Heart right ventricle (tissue), 16 donors: ENCODE data around the gene RAMP3. TPM values are rescaled to one million over a fixed set of nuclear protein-coding genes. Genes with fewer than 3 reads are reported as not detected.
A peak's percentile ranks its signal among the peaks of the same experiment; 100 is the strongest.

Source experiments
- ATAC-seq, 8 donors: fragments of 200-7000 bp; cut with Tn5 transposase; one replicate each; pipeline ENCODE4 v1.9.1; 2020; ENCODE audit warnings: mild to moderate bottlenecking in 8 of 8, moderate library complexity in 8 of 8, moderate number of reproducible peaks in 1 of 8
- DNase-seq, 2 donors: peaks; one replicate each; pipeline ENCODE4 v3.0.0-alpha.2; 2020
- H3K27ac ChIP-seq, 10 donors: fragments of 200-600 bp; sonication (generic) in 2 of 10; one replicate each; pipeline versions ENCODE4 v1.5.0 to v1.8.0; 2020 to 2022; ENCODE audit warnings: mild to moderate bottlenecking in 3 of 10
- H3K27me3 ChIP-seq, 7 donors: fragments of 200-600 bp; one replicate each; pipeline ENCODE4 v1.8.0; 2021 to 2022; ENCODE audit warnings: mild to moderate bottlenecking in 2 of 7
- H3K36me3 ChIP-seq, 9 donors: fragments of 200-600 bp; sonication (generic) in 1 of 9; one replicate each; pipeline versions ENCODE4 v1.5.0 to v1.8.0; 2020 to 2022; ENCODE audit warnings: mild to moderate bottlenecking in 2 of 9
- H3K4me1 ChIP-seq, 9 donors: fragments of 200-600 bp; sonication (generic) in 1 of 9; one replicate each; pipeline versions ENCODE4 v1.5.0 to v1.8.0; 2020 to 2022; ENCODE audit warnings: mild to moderate bottlenecking in 4 of 9
- H3K4me3 ChIP-seq, 10 donors: fragments of 200-600 bp; sonication (generic) in 2 of 10; one replicate each; pipeline versions ENCODE4 v1.5.0 to v1.8.0; 2020 to 2022; ENCODE audit warnings: mild to moderate bottlenecking in 7 of 10, moderate library complexity in 2 of 10
- H3K9me3 ChIP-seq, 11 donors: fragments of 200-600 bp in 10 of 11; sonication (generic) in 2 of 11; one replicate each; pipeline versions ENCODE4 v1.5.0 to v1.8.0; 2013 to 2022; ENCODE audit warnings: mild to moderate bottlenecking in 2 of 11, control low read depth in 1 of 11, moderate library complexity in 1 of 11
- WGBS, 2 donors: extraction: QIAGEN DNeasy Blood & Tissue Kit; methylation state at CpG; one replicate each; pipeline ENCODE4 v1.1.7; 2013; ENCODE audit warnings: inconsistent platforms in 1 of 2; 5-methylcytosine and 5-hydroxymethylcytosine counted together
- intact Hi-C, 10 donors: fragments of 100-400 bp; cut with DNase I; formaldehyde crosslinking; loops; one replicate each; pipeline versions ENCODE4 v1.11.1 to v1.14.2; 2022
- polyA plus RNA-seq, 2 donors: library from polyadenylated mRNA; stranded (reverse); fragments of 200-250 nt; gene quantifications; one replicate each; pipeline ENCODE4 v1.2.3, GENCODE V29; 2013
- total RNA-seq, 10 donors: library from RNA; stranded (reverse); fragmentation: NEBNext Ultra II Directional in 3 of 10; extraction: Animal tissue kit (Norgen Biotek cat#: 25700) in 3 of 10; gene quantifications; one replicate each; pipeline versions ENCODE4 v1.2.1 to v1.2.4, GENCODE V29; 2021 to 2023
- TF ChIP-seq, protein P1 (sequence below), 9 donors: fragments of 200-600 bp; sonication (generic) in 2 of 9; IDR thresholded peaks; one replicate each; pipeline versions ENCODE4 v1.5.0 to v1.8.0; 2021 to 2022; ENCODE audit warnings: antibody characterized with exemption in 9 of 9, mild to moderate bottlenecking in 5 of 9, moderate library complexity in 1 of 9
- donor health status: Arrhythmogenic right ventricular cardiomyopathy.
- donor health status: ischemic (EF 13 %, LVEDD 7.1; RV severe dilation, severe dysfunction).
- donor health status: healthy with polysubstance abuse.
- donor health status: DM: no; HTN: yes; CAD: no.
- donor health status: DM: no; HTN: no; CAD: no.
- donor health status: ischemic (EF 25% LVEDD 6.9; RV normal size, moderate dysfunction).
- donor health status: ischemic (EF 25% LVEDD 5.7; RV mildly dilated, moderate dysfunction).
- donor health status: healthy.
- donor health status: DM: yes; HTN: yes; CAD: no.
- donor health status: Ischemic cardiomyopathy.
- donor health status: ischemic (EF 35%, LVEDD 5.7; RV mildly dilated, moderate dysfunction).
- donor health status: nonischemic (EF 11% LVEDD 7.7; RV severe dilation, severe dysfunction).
- donor health status: DM: yes; HTN: yes; CAD: no.
- donor health status: PGD.
- donor health status: ischemic (EF 29% LVEDD 5.4; RV normal size, mild dysfunction).
- donor health status: nonischemic (EF 23%, LVEDD 6.1; RV moderate dilation, normal function).

RAMP3 gene
- total and polyA plus RNA-seq, 12 donors = 12.7 to 70.2 (median 29.1) TPM

DNA sequence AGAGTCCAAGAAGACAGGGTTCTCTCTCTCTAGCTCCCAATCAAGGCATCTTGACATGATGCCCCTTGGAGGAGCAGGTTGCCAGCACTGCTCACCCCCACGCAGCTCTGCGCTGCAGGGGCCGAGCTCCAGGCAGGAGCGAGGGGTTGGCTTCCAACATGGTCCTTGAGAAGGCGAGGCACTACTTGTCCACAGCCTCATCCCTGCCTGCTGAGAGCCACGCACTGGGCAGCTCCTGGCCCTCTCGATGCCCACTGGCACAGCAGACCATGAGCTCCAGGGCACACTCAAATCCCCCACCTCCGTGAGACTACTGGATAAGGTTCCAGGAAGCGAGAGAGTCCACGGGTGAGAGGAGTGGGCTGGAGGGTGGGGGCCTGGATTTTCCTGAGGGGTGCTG lies 31.1 kb downstream of the RAMP3 start:
- peak overlapping the region in 3 of 10 donors; percentile 30 to 44 (median 33) for H3K27ac ChIP-seq
- H3K4me1 ChIP-seq = peaks cover 0 to 27% (median 7%) of the 10 kb centered on the region in 9 donors
- intact Hi-C loops = no loop called here
- H3K4me3 ChIP-seq = no peak overlapping the region
- ATAC-seq (peak in 1 of 8 donors; percentile 4), DNase-seq (no peak)
- H3K36me3 ChIP-seq = peaks cover 0 to 32% (median 0%) of the 10 kb centered on the region in 9 donors
- H3K27me3 ChIP-seq = no peaks in the 10 kb centered on the region
- WGBS, 2 donors = 87 to 91% methylated on average over 10 of the region's 10 CpGs
- TF ChIP-seq, protein P1, sequence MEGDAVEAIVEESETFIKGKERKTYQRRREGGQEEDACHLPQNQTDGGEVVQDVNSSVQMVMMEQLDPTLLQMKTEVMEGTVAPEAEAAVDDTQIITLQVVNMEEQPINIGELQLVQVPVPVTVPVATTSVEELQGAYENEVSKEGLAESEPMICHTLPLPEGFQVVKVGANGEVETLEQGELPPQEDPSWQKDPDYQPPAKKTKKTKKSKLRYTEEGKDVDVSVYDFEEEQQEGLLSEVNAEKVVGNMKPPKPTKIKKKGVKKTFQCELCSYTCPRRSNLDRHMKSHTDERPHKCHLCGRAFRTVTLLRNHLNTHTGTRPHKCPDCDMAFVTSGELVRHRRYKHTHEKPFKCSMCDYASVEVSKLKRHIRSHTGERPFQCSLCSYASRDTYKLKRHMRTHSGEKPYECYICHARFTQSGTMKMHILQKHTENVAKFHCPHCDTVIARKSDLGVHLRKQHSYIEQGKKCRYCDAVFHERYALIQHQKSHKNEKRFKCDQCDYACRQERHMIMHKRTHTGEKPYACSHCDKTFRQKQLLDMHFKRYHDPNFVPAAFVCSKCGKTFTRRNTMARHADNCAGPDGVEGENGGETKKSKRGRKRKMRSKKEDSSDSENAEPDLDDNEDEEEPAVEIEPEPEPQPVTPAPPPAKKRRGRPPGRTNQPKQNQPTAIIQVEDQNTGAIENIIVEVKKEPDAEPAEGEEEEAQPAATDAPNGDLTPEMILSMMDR (IDR thresholded peaks at IDR 0.05) = no peak
- peaks cover 0 to 6% (median 0%) of the 10 kb centered on the region in 11 donors for H3K9me3 ChIP-seq

DNA sequence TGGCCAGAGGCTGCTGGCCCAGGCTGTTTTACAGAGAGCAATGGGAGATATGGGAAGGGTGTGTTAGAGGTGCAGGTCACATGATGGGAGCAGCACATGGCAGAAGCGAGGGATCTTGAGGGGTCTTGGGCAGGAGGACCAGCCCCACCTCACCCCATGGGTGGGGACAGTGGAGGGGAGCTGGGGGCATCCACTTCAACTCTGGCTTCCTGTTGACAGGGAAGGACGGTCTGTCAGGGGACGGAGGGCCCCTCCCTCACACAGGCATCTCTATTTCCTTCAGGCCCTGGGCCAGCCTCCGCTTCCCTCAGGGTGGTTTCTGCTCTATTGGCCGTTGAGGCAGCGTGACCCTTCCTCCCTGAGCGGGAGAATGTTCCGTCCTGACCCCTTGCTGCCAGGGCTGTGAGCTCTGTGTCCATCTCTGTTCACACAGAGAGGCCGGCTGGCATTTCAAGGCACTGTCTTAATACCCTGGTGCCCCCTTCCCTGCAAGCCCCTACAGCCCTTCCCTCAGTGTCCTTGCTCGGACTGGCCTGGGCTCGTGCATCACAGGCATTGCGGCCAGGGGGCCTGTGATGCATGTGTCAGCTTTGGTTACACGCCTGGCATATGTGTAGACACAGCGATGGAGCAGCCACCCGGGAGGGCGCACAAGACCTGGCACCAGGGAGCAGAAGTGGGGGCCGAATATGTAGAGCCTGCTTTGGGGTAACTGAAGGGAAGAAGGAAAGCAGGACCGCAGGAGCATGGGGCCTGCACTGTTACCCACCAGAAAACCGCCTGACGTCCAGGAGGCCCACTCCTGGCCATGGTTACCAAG lies 31.8 kb downstream of the RAMP3 start:
- Histone ChIP-seq H3K9me3 (peaks cover 0 to 6% (median 0%) of the 10 kb centered on the region in 11 donors), H3K27ac (peak overlapping the region in 4 of 10 donors; percentile 20 to 44 (median 32)), H3K4me3 (no peak overlapping the region), H3K27me3 (no peaks in the 10 kb centered on the region), H3K36me3 (peaks cover 0 to 26% (median 0%) of the 10 kb centered on the region in 9 donors), H3K4me1 (peaks cover 0 to 27% (median 7%) of the 10 kb centered on the region in 9 donors)
- TF ChIP-seq, protein P1 (IDR thresholded peaks at IDR 0.05) = no peak
- 80 to 84% methylated on average over 20 of the region's 20 CpGs for WGBS, 2 donors
- peak in 6 of 8 donors; percentile 8 to 52 (median 46) for ATAC-seq
- intact Hi-C loops = no loop called here
- no peak for DNase-seq

DNA sequence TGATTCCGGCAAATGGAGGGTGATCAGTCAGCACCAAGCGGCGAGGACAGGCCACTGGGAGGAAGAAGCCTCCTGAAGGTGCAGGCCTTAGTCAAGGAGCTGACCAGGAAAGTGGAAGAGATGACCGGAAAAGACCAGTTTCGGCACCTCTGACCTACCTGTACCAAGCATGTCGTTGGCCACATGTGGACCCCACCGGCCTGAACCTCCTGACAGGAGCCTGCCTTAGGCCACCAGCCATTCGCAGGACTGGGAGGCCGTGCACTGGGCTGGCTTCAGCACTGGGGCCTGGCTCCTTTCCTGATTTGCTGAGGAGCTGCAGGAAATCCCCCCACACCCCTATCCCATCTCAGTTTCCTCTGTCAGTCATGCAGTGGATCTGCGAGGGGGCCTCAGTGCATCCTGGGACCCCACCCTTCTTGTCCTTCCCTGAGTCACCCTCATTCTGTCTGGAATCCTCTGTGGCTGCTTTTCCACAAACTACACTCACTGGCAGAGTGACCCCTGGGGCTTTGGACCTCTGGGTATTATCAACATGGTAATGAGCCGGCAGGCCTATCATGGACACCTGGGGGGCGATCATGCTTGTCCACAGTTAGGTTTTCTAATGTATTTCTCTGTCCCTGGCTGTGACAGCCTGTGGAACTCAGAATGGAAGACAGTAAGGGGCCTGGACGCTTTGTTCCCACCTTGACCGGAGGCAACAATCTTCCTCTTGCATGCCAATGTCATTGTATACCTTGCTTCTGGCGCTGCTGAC lies 33.0 kb downstream of the RAMP3 start:
- DNase-seq (no peak), ATAC-seq (no peak)
- Histone ChIP-seq H3K27ac (peak overlapping the region in 1 of 10 donors; percentile 44), H3K4me3 (no peak overlapping the region), H3K9me3 (peaks cover 0 to 6% (median 0%) of the 10 kb centered on the region in 11 donors), H3K4me1 (peaks cover 0 to 27% (median 7%) of the 10 kb centered on the region in 9 donors), H3K27me3 (no peaks in the 10 kb centered on the region), H3K36me3 (peaks cover 0 to 18% (median 0%) of the 10 kb centered on the region in 9 donors)
- TF ChIP-seq, protein P1 (IDR thresholded peaks at IDR 0.05) = no peak
- intact Hi-C loops = loop anchor here in 1 of 10 donors (10.0 kb wide), 1 partner anchor 54 kb away; no protein-coding TSS in a partner anchor
- WGBS, 2 donors = 86 to 90% methylated on average over 15 of the region's 15 CpGs

DNA sequence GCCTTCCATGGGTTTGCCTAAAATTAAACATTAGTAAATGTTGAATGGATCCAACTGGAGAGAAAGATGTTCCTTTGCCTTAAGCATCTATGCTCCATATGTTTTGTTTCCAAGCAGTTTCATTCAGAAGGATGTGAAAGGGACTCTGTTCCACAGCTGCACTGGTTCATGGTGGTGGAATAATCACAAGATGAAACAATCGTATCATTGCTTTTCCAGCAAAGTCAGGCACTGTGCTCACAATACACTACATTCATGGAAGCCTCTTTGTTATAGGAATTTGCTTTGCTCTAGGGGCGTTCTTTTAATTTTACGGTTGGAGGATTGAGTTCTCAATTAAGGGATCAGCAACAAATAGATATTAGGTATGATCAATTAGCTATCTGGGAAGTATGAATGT lies 33.8 kb downstream of the RAMP3 start:
- TF ChIP-seq, protein P1 (IDR thresholded peaks at IDR 0.05) = no peak
- ATAC-seq (no peak), DNase-seq (no peak)
- H3K9me3 ChIP-seq = peaks cover 0 to 6% (median 0%) of the 10 kb centered on the region in 11 donors
- H3K36me3 ChIP-seq = peaks cover 0 to 14% (median 0%) of the 10 kb centered on the region in 9 donors
- peaks cover 0 to 27% (median 7%) of the 10 kb centered on the region in 9 donors for H3K4me1 ChIP-seq
- H3K27me3 ChIP-seq = no peaks in the 10 kb centered on the region
- intact Hi-C loops = loop anchor here in 1 of 10 donors (10.0 kb wide), 1 partner anchor 53 kb away; no protein-coding TSS in a partner anchor
- H3K27ac ChIP-seq = peak overlapping the region in 2 of 10 donors; percentile 44 to 67
- no peak overlapping the region for H3K4me3 ChIP-seq
- 82 to 83% methylated on average over 3 of the region's 3 CpGs for WGBS, 2 donors
